GM19397 (cell line): Measurements from ENCODE around the gene CDC42BPA.
"Not testable (repeated sequence)": the region's sequence is repeated elsewhere in the genome, so short reads cannot be mapped to it uniquely, and the experiment has no call there.

Experiments used
- ATAC-seq: cut with Tn5 transposase; IDR thresholded peaks from one replicate; pipeline ENCODE4 v1.9.1; 2021; ENCODE audit warnings: mild to moderate bottlenecking, moderate library complexity; ENCODE audit not compliant: unreplicated experiment

CDC42BPA gene

GRCh38 chr1:227140376-227140775 is 177.9 kb downstream of the CDC42BPA start:
- ATAC-seq: no peak

GRCh38 chr1:227136210-227136820 is 182.0 kb downstream of the CDC42BPA start:
- ATAC-seq: no peak

- no peak for ATAC-seq
These were observed 183.5 kb downstream of the CDC42BPA start for GRCh38 chr1:227134686-227135314.

- ATAC-seq: not testable (repeated sequence)
These were observed 185.6 kb downstream of the CDC42BPA start for GRCh38 chr1:227132695-227133094.

- ATAC-seq: no peak
These were observed 187.1 kb downstream of the CDC42BPA start for GRCh38 chr1:227131193-227131592.

- no peak for ATAC-seq
These were observed 190.4 kb downstream of the CDC42BPA start for GRCh38 chr1:227127891-227128290.

- ATAC-seq: no peak
These were observed 192.3 kb downstream of the CDC42BPA start for GRCh38 chr1:227125929-227126545.

GRCh38 chr1:227124473-227124872 is 193.8 kb downstream of the CDC42BPA start:
- ATAC-seq: no peak

GRCh38 chr1:227120826-227121225 is 197.5 kb downstream of the CDC42BPA start:
- ATAC-seq: no peak

GRCh38 chr1:227112538-227112937 is 205.8 kb downstream of the CDC42BPA start:
- no peak for ATAC-seq

- no peak for ATAC-seq
These were observed 206.5 kb downstream of the CDC42BPA start for GRCh38 chr1:227111782-227112181.

- not testable (repeated sequence) for ATAC-seq
These were observed 213.0 kb downstream of the CDC42BPA start for GRCh38 chr1:227105291-227105690.

GRCh38 chr1:227102056-227102455 is 216.2 kb downstream of the CDC42BPA start:
- ATAC-seq: no peak

- no peak for ATAC-seq
These were observed 223.9 kb downstream of the CDC42BPA start for GRCh38 chr1:227094249-227094966.

- no peak for ATAC-seq
These were observed 225.0 kb downstream of the CDC42BPA start for GRCh38 chr1:227093309-227093708.

GRCh38 chr1:227092069-227092468 is 226.2 kb downstream of the CDC42BPA start:
- no peak for ATAC-seq

- no peak for ATAC-seq
These were observed 231.7 kb downstream of the CDC42BPA start for GRCh38 chr1:227086636-227087035.

GRCh38 chr1:227082999-227083746 is 235.1 kb downstream of the CDC42BPA start:
- ATAC-seq: no peak

- no peak for ATAC-seq
These were observed 240.5 kb downstream of the CDC42BPA start for GRCh38 chr1:227077783-227078182.

- ATAC-seq: no peak
These were observed 244.5 kb downstream of the CDC42BPA start for GRCh38 chr1:227073786-227074185.

- no peak for ATAC-seq
These were observed 245.3 kb downstream of the CDC42BPA start for GRCh38 chr1:227072991-227073390.
